GM21619 (cell line): ENCODE measurements around the gene CNTNAP5.

Source experiments
- ATAC-seq: cut with Tn5 transposase; IDR thresholded peaks from one replicate; pipeline ENCODE4 v1.9.1; 2021; ENCODE audit not compliant: unreplicated experiment

Gene CNTNAP5

DNA sequence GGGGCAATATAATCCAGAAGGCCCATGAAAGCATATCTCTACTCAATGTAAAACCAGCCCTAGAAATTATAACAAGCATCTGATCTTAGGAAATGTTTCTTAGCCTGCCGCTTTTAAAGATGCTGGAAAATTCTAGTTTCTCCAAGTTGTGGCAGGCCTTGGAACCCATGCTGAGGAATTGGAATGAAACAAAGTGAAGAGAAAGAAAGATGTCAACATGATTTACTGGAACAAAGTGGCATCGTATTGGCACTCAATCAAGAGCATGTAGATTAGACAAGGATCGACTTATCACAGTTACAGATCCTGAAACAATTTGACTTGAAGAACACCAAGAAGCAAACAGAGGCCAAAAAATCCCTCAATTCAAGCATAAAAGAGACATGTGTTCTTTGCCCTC lies 28.7 kb downstream of the CNTNAP5 start:
- no peak for ATAC-seq

DNA sequence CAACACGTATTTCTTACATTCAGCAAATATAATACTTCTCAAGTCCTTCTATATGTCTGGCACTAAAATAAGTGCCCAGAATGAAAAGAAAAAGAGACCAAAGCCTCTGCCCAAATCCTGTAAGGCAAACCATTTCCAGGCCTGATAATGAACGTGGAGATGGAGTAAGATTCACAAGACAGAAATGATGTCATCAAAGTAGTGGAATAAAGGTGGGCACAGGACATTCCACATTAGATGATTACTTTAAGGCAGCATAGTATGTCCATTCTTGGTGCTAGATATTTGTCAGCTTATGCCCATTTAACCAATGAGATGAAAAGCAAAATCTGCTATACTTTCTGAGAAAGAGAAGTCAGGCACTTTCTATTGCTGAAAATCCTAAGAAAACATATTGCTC lies 38.5 kb downstream of the CNTNAP5 start:
- ATAC-seq: no peak

DNA sequence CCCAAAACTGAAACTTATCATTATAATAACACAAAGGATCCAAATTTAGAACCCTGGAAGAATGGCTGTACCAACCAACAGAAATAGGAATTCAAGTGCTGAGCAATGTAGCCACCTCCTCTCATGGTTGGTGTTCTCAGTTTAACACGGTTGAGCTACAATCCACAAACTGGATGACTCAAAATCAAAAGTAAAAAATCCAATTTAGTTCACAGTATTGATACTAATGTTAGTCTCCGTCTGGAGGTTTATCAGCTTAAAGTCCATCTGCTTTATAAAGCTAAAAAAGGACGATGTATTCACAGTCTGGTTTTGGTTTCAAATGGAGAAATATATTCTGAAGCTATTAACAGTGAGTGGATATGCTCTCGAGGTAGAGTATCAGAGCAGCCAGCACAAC lies 40.5 kb downstream of the CNTNAP5 start:
- no peak for ATAC-seq

DNA sequence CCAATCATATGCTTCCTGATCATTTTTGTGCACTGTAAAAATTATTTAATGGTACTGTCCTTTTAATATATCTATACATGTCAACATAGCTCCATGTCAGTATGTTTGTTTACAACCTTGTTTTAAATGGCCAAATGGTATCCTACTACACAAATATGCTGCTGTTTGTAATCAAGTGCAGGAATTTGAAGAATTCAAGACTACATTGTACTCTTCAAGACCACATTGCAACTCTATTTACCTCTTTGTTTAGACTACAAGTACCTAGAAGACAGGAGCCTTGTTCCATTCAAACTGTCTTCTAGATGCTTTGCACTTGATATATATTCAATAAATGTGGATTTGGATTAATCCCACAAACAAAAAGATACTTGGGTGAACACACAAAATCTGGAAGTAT lies 41.7 kb downstream of the CNTNAP5 start:
- ATAC-seq: no peak

DNA sequence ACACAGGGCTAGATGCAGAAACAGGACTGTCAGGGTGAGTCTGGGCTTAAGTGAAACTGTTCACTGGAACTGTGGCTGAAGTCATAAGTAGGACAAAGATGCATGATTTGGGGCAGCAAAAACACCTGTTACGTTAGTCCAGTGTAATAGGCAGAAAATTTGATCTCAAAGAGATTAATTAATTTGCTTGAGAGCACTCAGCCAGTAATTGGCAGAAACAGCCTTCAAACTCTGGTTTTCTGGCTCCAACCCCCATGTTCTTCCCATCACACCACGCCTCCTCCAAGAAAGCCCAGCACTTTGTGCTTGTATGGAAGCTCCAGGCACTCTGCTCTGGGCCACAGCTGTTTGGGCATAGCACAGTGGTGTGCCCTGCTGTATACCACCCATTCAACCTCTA lies 54.0 kb downstream of the CNTNAP5 start:
- no peak for ATAC-seq

DNA sequence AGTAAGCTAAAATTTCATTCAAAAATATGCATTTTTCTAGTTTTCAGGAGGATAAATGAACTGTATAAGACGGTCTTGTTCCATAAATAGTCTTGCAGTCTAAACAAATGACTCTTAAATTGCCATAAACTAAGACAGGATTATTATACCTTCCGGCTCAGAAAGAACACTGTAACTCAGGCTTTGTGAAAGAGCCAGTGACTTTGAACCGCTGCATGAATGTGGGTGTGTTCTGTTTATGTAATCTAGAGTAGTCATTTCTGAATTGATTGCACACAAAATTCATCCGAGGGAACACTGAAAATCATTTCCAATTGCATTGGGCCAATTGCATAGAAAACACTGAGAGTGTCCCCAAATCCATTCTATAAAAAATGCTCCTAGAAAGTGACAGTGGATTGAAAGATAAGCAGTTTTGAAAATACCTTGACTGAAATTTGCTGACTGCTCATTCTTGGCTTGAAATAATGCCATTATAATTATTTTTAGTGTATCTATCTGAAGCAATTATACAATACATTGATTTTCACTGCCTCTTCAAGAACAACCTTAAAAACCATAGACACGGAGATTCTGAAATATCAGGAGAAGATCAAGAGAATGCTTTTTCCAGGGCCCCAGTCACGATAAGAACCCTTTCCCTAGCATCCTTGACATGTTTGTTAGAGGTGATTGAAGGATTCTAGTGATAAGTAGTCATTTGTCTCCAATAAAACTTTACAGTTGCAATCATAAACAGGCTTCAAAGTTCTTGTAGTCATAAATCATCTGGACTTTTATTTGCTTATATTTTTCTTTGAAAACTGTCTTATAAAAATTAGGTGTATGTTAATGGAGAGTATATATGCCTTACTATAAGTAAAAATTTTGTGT lies 55.4 kb downstream of the CNTNAP5 start:
- no peak for ATAC-seq

DNA sequence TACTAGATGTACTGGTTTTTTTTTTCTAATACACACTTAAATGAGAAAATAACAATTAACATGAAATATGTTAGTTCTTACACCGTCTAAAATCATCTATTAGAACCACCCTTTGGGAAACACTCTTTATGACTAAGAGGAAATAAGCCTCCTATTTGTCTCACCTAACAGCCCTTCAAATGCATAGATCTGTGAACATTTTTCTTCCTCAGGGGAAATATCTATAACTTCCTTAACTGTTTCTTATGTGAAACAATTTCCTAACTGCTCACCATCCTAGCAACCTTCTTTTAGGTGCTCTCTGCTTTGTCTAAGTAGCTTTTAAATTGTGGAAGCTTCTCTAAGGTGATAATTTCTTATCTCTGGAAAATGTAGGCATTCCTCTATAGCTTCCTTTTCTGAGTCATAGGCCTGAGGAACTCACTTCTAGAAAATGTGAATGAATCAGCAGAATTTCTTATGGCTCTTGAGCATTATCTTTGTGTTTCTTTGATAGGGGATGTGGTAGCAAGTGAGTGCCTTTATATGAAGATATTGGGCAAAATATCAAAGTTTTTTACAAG lies 56.1 kb downstream of the CNTNAP5 start:
- no peak for ATAC-seq

DNA sequence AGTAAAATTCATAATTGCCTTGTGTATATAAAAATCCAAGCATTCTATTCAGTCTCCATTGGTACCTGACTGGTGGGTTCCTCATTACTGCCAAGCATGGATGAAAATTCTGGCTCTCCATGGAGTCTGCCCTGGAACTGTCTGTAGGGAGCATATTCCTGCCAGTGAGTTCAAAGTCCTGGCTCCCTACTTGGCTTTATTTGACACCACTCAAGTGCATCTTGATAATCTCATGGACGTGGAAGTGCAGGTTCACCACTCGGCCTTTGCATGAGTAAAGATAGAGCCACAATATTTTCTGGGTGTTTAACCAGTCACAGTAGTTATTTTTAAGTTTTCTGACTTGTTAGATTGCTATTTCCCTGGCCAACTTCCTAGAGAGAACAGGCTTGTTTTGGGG lies 63.5 kb downstream of the CNTNAP5 start:
- no peak for ATAC-seq

DNA sequence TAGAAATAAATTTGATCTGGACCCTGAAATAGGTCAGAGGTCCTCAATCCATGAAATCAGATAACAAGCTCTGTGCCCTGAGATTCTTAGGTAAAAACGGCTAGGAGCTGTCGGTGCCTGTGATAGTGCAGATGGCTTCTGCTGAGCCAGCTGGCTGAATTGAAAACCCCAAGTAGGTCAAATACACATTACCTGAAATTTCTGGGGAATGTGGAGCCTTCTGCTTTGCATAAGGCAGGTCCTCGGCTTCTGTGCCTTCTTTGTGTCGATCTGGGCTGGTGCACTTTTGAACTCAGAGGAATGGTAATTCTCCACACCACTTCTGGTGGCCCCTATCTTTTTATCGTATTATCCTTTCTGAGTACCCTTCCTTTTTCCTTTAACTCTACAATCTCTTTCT lies 66.6 kb downstream of the CNTNAP5 start:
- no peak for ATAC-seq

DNA sequence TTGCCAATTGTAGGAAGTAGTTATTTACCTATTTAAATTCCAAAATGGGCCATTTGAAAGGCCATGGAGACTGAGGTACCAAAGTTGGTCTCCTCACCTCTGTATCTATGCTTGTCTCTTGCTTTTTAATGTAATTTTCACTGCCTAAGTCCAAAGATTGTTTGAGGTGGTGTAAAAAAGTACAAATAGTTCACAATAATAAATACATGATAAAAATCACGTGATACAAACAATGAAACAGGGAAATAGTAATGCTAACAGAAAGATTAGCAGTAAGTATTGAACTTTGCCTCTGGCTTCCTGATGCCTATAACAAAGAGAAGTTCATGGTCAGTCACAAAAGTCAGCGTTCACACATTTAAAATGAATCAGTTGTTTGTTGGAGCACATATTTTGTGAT lies 67.6 kb downstream of the CNTNAP5 start:
- no peak for ATAC-seq

DNA sequence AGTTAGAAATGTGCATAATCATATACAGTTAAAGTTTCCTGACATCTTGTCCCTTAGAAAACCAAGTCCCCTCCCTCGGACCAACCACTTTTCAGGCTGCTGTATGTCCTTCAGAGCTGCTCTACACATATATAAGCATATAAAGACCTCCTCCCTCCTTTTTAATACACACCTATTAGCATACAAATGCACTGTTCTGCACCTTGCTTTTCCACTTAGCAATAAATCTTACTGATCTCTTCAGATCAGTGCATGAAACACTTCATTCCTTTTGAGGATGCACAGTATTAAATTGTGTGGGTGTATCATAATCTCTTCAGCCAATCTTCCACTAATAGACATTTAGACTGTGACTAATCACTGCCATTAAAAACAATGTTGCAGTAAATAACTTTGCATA lies 79.8 kb downstream of the CNTNAP5 start:
- ATAC-seq: no peak

DNA sequence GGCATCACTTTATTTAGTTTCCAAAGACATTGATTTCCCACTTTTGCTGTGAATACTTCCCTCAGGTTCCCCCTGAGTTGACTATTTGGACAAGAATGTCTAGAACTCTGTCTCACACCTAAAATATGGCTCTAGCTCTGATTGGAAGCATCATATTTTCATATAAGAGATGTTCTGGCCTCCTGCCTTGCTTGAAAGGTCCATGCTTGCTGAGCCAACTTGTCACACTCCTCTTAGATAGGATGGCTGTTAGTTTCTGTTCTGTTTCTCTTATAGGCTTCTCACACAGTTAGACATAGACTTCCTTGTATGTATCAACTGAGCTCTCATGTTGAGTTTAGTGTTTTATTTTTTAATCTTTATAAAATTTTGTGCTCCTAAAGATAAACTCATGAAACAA lies 87.1 kb downstream of the CNTNAP5 start:
- no peak for ATAC-seq

DNA sequence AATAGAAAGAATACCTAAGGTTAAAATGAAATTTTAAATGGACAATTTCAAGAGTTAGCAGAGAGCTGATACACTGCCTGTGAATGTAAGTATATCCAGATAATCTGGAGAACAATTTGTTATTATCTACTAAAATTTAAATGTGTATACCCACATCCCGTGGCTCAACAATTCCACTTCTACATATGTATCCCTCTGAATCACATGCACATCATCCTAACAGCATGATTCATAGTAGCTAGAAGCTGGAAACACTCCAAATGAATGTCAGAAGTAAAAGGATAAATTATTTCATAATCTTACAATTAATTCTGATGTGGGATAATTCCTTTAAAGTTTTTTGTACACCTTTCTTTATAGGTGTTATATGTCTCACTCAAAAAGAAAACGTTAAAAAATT lies 87.9 kb downstream of the CNTNAP5 start:
- ATAC-seq: no peak

DNA sequence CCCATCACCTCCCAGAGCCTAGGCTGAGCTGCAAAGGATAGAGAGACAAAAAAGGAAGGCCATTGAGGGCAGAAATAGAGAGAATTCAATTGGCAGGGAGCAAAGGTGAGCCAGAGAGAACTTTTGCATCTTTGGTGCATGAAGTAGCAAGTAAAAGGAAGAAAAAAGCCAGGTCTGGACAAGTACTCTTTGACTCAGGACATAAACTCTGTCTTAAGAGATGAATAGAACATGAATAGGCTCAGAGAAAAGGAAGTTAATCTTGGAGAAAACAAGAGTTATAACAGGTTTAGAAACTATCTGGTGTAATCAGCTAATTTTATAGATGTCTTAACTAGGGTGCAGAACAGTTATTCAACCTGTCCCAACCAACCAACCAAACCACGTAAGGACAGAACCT lies 95.2 kb downstream of the CNTNAP5 start:
- no peak for ATAC-seq

DNA sequence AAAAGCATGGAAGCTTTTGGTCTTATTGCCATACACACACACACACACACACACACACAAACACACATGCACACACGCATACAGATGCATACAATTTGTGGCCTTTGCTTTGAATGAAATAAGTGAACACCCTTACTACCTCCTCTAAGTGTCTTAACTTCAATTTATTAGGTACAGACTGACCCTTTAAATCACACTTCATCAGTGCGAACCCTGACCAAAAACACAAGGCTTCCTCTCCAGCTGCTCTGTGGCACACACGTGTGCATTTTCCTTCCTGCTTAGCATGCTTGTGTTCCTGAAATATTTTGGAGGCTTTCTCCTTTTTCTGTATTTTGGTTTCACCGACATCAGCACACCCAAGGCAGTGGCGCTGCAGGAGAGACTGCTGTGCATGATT lies 96.0 kb downstream of the CNTNAP5 start:
- ATAC-seq: no peak

DNA sequence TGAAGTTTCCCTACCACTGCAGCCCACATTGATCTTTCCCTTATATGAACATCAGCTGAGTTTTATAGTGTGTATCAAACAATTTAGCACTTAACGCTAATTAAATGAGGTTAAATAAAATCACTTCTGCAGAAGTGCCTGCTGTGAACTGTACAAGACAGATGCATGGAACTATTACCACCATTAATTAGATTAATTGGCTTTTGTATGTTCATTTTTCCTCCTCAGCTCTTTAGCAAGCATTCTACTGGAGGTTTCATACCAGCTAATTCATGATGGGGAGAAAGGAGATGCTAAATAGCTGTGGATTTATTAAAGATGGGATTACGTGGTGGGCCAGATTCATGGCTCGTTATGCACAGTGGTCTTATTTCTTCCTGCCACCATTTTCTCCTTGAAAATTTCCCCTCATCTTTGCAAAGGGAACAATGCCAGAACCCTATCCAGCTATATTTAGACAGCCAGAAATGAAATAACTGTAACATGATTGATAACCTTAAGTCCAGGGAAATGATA lies 96.7 kb downstream of the CNTNAP5 start:
- no peak for ATAC-seq

DNA sequence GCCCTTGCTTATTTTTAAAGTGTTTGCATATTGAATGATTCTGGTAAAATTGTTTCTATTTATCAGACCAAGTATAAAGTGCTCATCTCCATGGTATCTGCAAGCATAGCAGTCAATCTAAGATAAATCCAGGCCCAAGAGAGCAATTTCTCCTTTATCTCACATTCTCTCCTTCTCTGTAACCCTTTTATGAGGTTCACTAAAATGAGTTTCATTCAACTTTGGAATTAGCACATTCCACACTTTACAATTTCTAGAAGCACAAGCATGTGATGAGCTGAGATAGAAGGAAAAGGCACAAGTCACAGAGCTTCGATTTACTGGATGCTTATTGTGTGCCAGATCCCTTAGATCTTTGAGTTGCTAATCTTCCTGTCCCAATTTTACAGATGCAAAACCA lies 97.3 kb downstream of the CNTNAP5 start:
- no peak for ATAC-seq

DNA sequence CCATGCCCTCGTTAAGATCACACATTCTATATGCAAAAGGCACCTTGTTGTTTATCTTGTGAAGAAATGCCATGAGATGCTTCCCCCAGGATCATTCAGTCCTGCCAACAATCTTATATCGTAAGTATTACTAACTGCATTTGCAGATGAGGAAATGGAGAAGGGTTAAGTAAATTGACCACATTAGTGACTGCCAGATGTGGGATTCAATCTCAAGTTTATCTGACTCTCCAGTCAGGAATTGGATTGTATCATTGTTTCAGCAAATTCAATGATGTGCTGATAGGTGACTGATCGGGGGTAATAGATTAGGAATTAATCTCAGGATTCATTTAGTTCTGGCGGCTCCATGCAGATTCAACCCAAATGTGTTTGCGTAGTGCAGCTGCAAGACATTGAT lies 106.2 kb downstream of the CNTNAP5 start:
- no peak for ATAC-seq

DNA sequence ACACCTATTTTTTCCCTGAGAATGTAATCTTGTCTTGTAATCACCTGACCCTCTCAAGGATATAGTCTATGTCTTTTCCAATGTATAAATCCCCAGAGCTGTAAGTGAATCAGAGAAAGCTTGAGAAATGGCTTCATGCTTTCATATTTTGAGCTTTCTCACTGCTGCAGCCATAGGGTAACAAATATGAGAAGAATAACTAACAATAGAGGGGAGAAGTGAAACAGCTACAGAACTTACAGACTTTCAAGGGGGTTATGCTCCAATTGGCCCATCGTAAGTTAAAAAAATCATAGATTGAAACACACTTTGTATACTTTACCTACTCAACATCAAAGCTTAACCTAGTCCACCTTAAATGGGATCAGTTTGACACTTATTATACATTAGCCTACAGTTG lies 111.0 kb downstream of the CNTNAP5 start:
- no peak for ATAC-seq

DNA sequence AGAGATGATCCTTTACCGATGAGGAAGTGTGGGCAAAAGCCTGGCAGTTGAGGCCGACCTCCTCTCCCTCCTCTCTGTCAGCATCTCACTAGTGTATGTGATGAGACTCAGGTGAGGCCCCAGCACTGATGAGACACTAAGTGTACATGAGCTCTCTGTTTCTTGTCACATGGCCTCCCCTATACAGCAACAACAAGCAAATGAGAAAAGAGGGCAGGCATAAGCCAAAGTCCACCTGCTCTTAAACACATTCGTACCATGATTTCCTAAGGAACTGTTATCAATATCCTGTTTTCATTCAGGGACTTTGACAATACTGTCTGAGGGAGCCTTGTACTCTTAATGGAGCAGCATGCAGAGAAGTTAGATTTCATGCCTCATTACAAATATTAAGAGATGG lies 113.0 kb downstream of the CNTNAP5 start:
- no peak for ATAC-seq

DNA sequence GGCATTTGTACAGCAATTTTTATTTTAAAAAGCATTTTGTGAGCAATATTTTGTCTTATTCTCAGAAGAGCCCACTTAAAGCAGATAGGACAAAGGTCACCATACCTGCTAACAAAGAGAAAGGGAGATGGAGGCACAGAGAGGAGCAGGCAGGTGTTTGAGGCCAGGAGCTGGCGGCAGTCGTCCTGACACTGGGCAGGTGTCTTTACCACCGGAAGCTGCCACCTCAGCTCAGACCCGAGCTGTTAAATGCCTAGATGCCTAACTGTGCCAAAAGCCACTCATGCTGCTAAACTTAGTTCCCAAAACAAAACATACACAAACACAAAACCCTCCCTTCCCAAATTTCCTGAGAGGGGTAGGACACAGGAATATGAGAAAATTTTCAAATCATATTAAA lies 120.9 kb downstream of the CNTNAP5 start:
- no peak for ATAC-seq

DNA sequence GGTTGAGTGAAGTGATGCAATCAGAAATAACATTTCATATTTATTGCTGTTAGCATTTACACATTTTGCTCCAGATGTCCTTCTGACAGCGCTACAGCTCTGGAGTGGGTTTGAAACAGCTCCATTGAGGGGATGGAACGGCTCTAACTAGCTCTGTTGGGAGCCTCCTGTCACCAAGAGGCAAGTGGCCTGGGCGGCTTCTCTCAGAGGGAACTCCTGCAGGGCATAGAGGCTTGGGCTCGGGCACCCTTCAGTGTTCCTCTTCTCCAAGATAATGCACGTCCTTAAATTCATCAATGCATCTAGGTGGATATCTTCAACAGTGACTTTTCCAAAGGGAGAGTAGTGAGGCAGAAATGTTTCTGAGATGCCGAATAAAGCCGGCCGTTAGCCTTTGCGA lies 122.5 kb downstream of the CNTNAP5 start:
- ATAC-seq: no peak

DNA sequence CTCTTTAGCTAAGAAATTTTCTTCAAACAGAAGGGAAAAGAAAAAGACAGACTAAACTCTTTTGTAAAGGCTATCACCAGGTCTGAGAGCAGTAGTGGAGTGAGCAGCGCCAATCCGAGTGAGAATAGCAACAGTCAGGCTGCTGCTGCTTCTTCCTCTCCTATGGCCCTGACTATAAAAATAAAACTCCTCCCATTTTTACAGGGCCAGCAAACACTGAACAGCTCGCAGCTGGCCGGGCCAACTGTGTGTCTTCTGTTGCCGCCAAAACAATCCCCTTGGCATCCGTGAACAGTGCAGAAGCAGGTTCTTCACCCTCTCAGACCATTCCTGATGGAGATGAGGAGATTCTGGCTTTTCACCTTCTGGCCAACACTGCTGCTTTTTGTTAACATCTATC lies 124.5 kb downstream of the CNTNAP5 start:
- ATAC-seq: no peak
